ENCODE measurements around the gene PACSIN3. TPM values are rescaled to one million over a fixed set of nuclear protein-coding genes. Genes with fewer than 3 reads are reported as not detected.

The PACSIN3 gene
- polyA plus RNA-seq, 1 donor = 44.7 TPM

GRCh38 chr11:47184711-47185304 is 1.4 kb downstream of the PACSIN3 start:
- peak overlapping the region; percentile 77 for H3K4me3 ChIP-seq (ENCODE audit: low read length)
- WGBS (ENCODE audit: insufficient coverage, low lambda C conversion rate) = no CpG with 5 or more reads among the region's 13 CpGs
- H3K36me3 ChIP-seq (ENCODE audit: control insufficient read depth, insufficient read depth, low read length) = peaks cover 23% of the 10 kb centered on the region
- H3K27me3 ChIP-seq (ENCODE audit: control insufficient read depth, insufficient read depth, low read length) = no peaks in the 10 kb centered on the region
- peaks cover 53% of the 10 kb centered on the region for H3K4me1 ChIP-seq (ENCODE audit: control insufficient read depth, insufficient read depth, low read length)
- H3K9me3 ChIP-seq (ENCODE audit: control insufficient read depth, low read depth, low read length) = no peaks in the 10 kb centered on the region
- peak overlapping the region; percentile 95 for H3K27ac ChIP-seq (ENCODE audit: low read length)
- DNase-seq = peak; percentile 62 to 83

- peak overlapping the region; percentile 95 for H3K27ac ChIP-seq (ENCODE audit: low read length)
- no CpG with 5 or more reads among the region's 7 CpGs for WGBS (ENCODE audit: insufficient coverage, low lambda C conversion rate)
- peak overlapping the region; percentile 77 for H3K4me3 ChIP-seq (ENCODE audit: low read length)
- peaks cover 51% of the 10 kb centered on the region for H3K4me1 ChIP-seq (ENCODE audit: control insufficient read depth, insufficient read depth, low read length)
- no peaks in the 10 kb centered on the region for H3K9me3 ChIP-seq (ENCODE audit: control insufficient read depth, low read depth, low read length)
- DNase-seq = no peak
- no peaks in the 10 kb centered on the region for H3K27me3 ChIP-seq (ENCODE audit: control insufficient read depth, insufficient read depth, low read length)
- H3K36me3 ChIP-seq (ENCODE audit: control insufficient read depth, insufficient read depth, low read length) = peaks cover 31% of the 10 kb centered on the region
Observed at GRCh38 chr11:47183969-47184368, 2.3 kb downstream of the PACSIN3 start.

GRCh38 chr11:47183031-47183856 is 3.0 kb downstream of the PACSIN3 start:
- Histone ChIP-seq H3K4me1 (ENCODE audit: control insufficient read depth, insufficient read depth, low read length) (peaks cover 51% of the 10 kb centered on the region), H3K4me3 (ENCODE audit: low read length) (no peak overlapping the region), H3K27me3 (ENCODE audit: control insufficient read depth, insufficient read depth, low read length) (no peaks in the 10 kb centered on the region), H3K27ac (ENCODE audit: low read length) (no peak overlapping the region), H3K9me3 (ENCODE audit: control insufficient read depth, low read depth, low read length) (no peaks in the 10 kb centered on the region), H3K36me3 (ENCODE audit: control insufficient read depth, insufficient read depth, low read length) (peaks cover 36% of the 10 kb centered on the region)
- no peak for DNase-seq
- WGBS (ENCODE audit: insufficient coverage, low lambda C conversion rate) = no CpG with 5 or more reads among the region's 25 CpGs

- Histone ChIP-seq H3K27ac (ENCODE audit: low read length) (no peak overlapping the region), H3K4me1 (ENCODE audit: control insufficient read depth, insufficient read depth, low read length) (peaks cover 51% of the 10 kb centered on the region)
Observed at GRCh38 chr11:47182380-47182779, 3.9 kb downstream of the PACSIN3 start.

GRCh38 chr11:47181271-47181670 is 5.0 kb downstream of the PACSIN3 start:
- H3K27me3 ChIP-seq (ENCODE audit: control insufficient read depth, insufficient read depth, low read length) = no peaks in the 10 kb centered on the region
- DNase-seq = no peak
- no CpG with 5 or more reads among the region's 6 CpGs for WGBS (ENCODE audit: insufficient coverage, low lambda C conversion rate)
- H3K4me3 ChIP-seq (ENCODE audit: low read length) = no peak overlapping the region
- no peak overlapping the region for H3K27ac ChIP-seq (ENCODE audit: low read length)
- H3K4me1 ChIP-seq (ENCODE audit: control insufficient read depth, insufficient read depth, low read length) = peaks cover 44% of the 10 kb centered on the region
- H3K36me3 ChIP-seq (ENCODE audit: control insufficient read depth, insufficient read depth, low read length) = peaks cover 43% of the 10 kb centered on the region
- no peaks in the 10 kb centered on the region for H3K9me3 ChIP-seq (ENCODE audit: control insufficient read depth, low read depth, low read length)

More at GRCh38 chr11:47182380-47182779, 3.9 kb downstream of the PACSIN3 start:
- no peaks in the 10 kb centered on the region for H3K27me3 ChIP-seq (ENCODE audit: control insufficient read depth, insufficient read depth, low read length)
- H3K4me3 ChIP-seq (ENCODE audit: low read length) = no peak overlapping the region
- no peaks in the 10 kb centered on the region for H3K9me3 ChIP-seq (ENCODE audit: control insufficient read depth, low read depth, low read length)
- H3K36me3 ChIP-seq (ENCODE audit: control insufficient read depth, insufficient read depth, low read length) = peaks cover 43% of the 10 kb centered on the region
- WGBS (ENCODE audit: insufficient coverage, low lambda C conversion rate) = no CpG with 5 or more reads among the region's 17 CpGs
- DNase-seq = no peak

GRCh38 chr11:47180006-47180787 is 6.0 kb downstream of the PACSIN3 start:
- no peak for DNase-seq
- Histone ChIP-seq H3K4me3 (ENCODE audit: low read length) (no peak overlapping the region), H3K27ac (ENCODE audit: low read length) (no peak overlapping the region), H3K9me3 (ENCODE audit: control insufficient read depth, low read depth, low read length) (no peaks in the 10 kb centered on the region), H3K27me3 (ENCODE audit: control insufficient read depth, insufficient read depth, low read length) (no peaks in the 10 kb centered on the region), H3K4me1 (ENCODE audit: control insufficient read depth, insufficient read depth, low read length) (peaks cover 48% of the 10 kb centered on the region), H3K36me3 (ENCODE audit: control insufficient read depth, insufficient read depth, low read length) (peaks cover 43% of the 10 kb centered on the region)
- WGBS (ENCODE audit: insufficient coverage, low lambda C conversion rate) = 100% methylated on average over 1 of the region's 35 CpGs

- Histone ChIP-seq H3K27me3 (ENCODE audit: control insufficient read depth, insufficient read depth, low read length) (no peaks in the 10 kb centered on the region), H3K4me3 (ENCODE audit: low read length) (no peak overlapping the region), H3K36me3 (ENCODE audit: control insufficient read depth, insufficient read depth, low read length) (peaks cover 48% of the 10 kb centered on the region), H3K9me3 (ENCODE audit: control insufficient read depth, low read depth, low read length) (no peaks in the 10 kb centered on the region), H3K4me1 (ENCODE audit: control insufficient read depth, insufficient read depth, low read length) (peaks cover 45% of the 10 kb centered on the region), H3K27ac (ENCODE audit: low read length) (no peak overlapping the region)
- DNase-seq = peak; percentile 26 to 49
- no CpG with 5 or more reads among the region's 1 CpG for WGBS (ENCODE audit: insufficient coverage, low lambda C conversion rate)
Observed at GRCh38 chr11:47179655-47179991, 6.6 kb downstream of the PACSIN3 start.

- no peaks in the 10 kb centered on the region for H3K9me3 ChIP-seq (ENCODE audit: control insufficient read depth, low read depth, low read length)
- no peak for DNase-seq
- H3K36me3 ChIP-seq (ENCODE audit: control insufficient read depth, insufficient read depth, low read length) = peaks cover 52% of the 10 kb centered on the region
- no CpG with 5 or more reads among the region's 23 CpGs for WGBS (ENCODE audit: insufficient coverage, low lambda C conversion rate)
- peaks cover 39% of the 10 kb centered on the region for H3K4me1 ChIP-seq (ENCODE audit: control insufficient read depth, insufficient read depth, low read length)
- H3K27ac ChIP-seq (ENCODE audit: low read length) = peak overlapping the region; percentile 99
- H3K27me3 ChIP-seq (ENCODE audit: control insufficient read depth, insufficient read depth, low read length) = no peaks in the 10 kb centered on the region
- H3K4me3 ChIP-seq (ENCODE audit: low read length) = no peak overlapping the region
Observed at GRCh38 chr11:47178737-47179654, 7.2 kb downstream of the PACSIN3 start.

GRCh38 chr11:47178316-47178715 is 7.9 kb downstream of the PACSIN3 start:
- WGBS (ENCODE audit: insufficient coverage, low lambda C conversion rate) = no CpG with 5 or more reads among the region's 11 CpGs
- peak overlapping the region; percentile 99 for H3K27ac ChIP-seq (ENCODE audit: low read length)
- H3K36me3 ChIP-seq (ENCODE audit: control insufficient read depth, insufficient read depth, low read length) = peaks cover 58% of the 10 kb centered on the region
- no peak overlapping the region for H3K4me3 ChIP-seq (ENCODE audit: low read length)
- peaks cover 35% of the 10 kb centered on the region for H3K4me1 ChIP-seq (ENCODE audit: control insufficient read depth, insufficient read depth, low read length)
- DNase-seq = peak; percentile 56 to 74
- H3K27me3 ChIP-seq (ENCODE audit: control insufficient read depth, insufficient read depth, low read length) = no peaks in the 10 kb centered on the region
- no peaks in the 10 kb centered on the region for H3K9me3 ChIP-seq (ENCODE audit: control insufficient read depth, low read depth, low read length)

Data from large intestine (tissue), 3 donors.